Smooth muscle cell (in vitro differentiated cells): ENCODE results near the gene XRCC5. TPM values are rescaled to one million over a fixed set of nuclear protein-coding genes. Genes with fewer than 3 reads are reported as not detected.
"Not testable (repeated sequence)": the region's sequence is repeated elsewhere in the genome, so short reads cannot be mapped to it uniquely, and the experiment has no call there.

Experiments
- DNase-seq: peaks from one replicate; lab custom pipeline; 2025; ENCODE audit not compliant: unreplicated experiment; lab: John Stamatoyannopoulos, UW
- H2AFZ ChIP-seq: fragments of 200-600 bp; sonication (generic); 2 replicates; pipeline ENCODE4 v1.6.0; 2016; ENCODE audit warnings: antibody characterized with exemption, low read depth, mild to moderate bottlenecking
- H3F3A ChIP-seq: fragments of 200-600 bp; sonication (generic); 2 replicates; pipeline ENCODE4 v1.6.0; 2017; ENCODE audit warnings: antibody characterized with exemption, low read depth
- H3K27ac ChIP-seq: fragments of 200-600 bp; sonication (generic); 2 replicates; pipeline ENCODE4 v1.5.1; 2016; ENCODE audit warnings: low read depth, mild to moderate bottlenecking
- H3K27me3 ChIP-seq: fragments of 200-600 bp; sonication (generic); 2 replicates; pipeline ENCODE4 v1.6.1; 2016; ENCODE audit warnings: low read depth, mild to moderate bottlenecking
- H3K36me3 ChIP-seq: fragments of 200-600 bp; sonication (generic); 2 replicates; pipeline ENCODE4 v1.5.1; 2016; ENCODE audit warnings: low read depth
- H3K4me1 ChIP-seq: fragments of 200-600 bp; sonication (generic); 2 replicates; pipeline ENCODE4 v1.5.1; 2016; ENCODE audit warnings: low read depth
- H3K4me2 ChIP-seq: fragments of 200-600 bp; sonication (generic); 2 replicates; pipeline ENCODE4 v1.6.0; 2016; ENCODE audit warnings: mild to moderate bottlenecking
- H3K4me3 ChIP-seq: fragments of 200-600 bp; sonication (generic); 2 replicates; pipeline ENCODE4 v1.5.1; 2016; ENCODE audit warnings: mild to moderate bottlenecking
- H3K79me2 ChIP-seq: fragments of 200-600 bp; sonication (generic); 2 replicates; pipeline ENCODE4 v1.6.0; 2016; ENCODE audit warnings: low read depth, mild to moderate bottlenecking
- H3K9ac ChIP-seq: fragments of 200-600 bp; sonication (generic); 2 replicates; pipeline ENCODE4 v1.6.0; 2016; ENCODE audit warnings: low read depth
- H3K9me3 ChIP-seq: fragments of 200-600 bp; sonication (generic); replicated peaks from 2 replicates; pipeline ENCODE4 v1.5.1; 2016; ENCODE audit warnings: low read depth
- H4K20me1 ChIP-seq: fragments of 200-600 bp; sonication (generic); 2 replicates; pipeline ENCODE4 v1.6.0; 2016; ENCODE audit warnings: low read depth
- CTCF ChIP-seq: fragments of 200-600 bp; sonication (generic); IDR thresholded peaks from 2 replicates; pipeline ENCODE4 v1.5.1; 2017; ENCODE audit warnings: borderline replicate concordance, mild to moderate bottlenecking, antibody characterized with exemption; ENCODE audit not compliant: insufficient read depth, poor library complexity, severe bottlenecking
- WGBS: methylation state at CpG from one replicate; pipeline ENCODE4 v1.1.7; 2016; ENCODE audit warnings: low lambda C conversion rate; 5-methylcytosine and 5-hydroxymethylcytosine counted together
- polyA plus RNA-seq: library from polyadenylated mRNA; unstranded; fragments of >200 nt; fragmentation: Nextera tagmentation; extraction: Ambion mirVana; gene quantifications from 2 replicates; pipeline ENCODE4 v1.2.1, GENCODE V29; 2016
- total RNA-seq: library from RNA; depleted of rRNA; stranded (reverse); fragments of >200 nt; gene quantifications from 2 replicates; pipeline ENCODE4 v1.2.3, GENCODE V29; 2014

Gene XRCC5
- total and polyA plus RNA-seq, 2 experiments from 2014 or later: 197 to 266 TPM

- no peaks in the 10 kb centered on the region for H3K27me3 ChIP-seq
- H3F3A ChIP-seq: no peaks in the 10 kb centered on the region
- no peak for DNase-seq
- no peak overlapping the region for H3K4me3 ChIP-seq
- H2AFZ ChIP-seq: no peak overlapping the region
- no peak overlapping the region for H3K4me2 ChIP-seq
- H3K79me2 ChIP-seq: no peaks in the 10 kb centered on the region
- TF ChIP-seq CTCF: no peak
- H3K36me3 ChIP-seq: no peaks in the 10 kb centered on the region
- no peak overlapping the region for H3K27ac ChIP-seq
- H3K9me3 ChIP-seq: no peaks in the 10 kb centered on the region
- H4K20me1 ChIP-seq: no peaks in the 10 kb centered on the region
- WGBS: 93% methylated on average over 6 of the region's 6 CpGs
- no peak overlapping the region for H3K9ac ChIP-seq
- no peaks in the 10 kb centered on the region for H3K4me1 ChIP-seq
Observed at GRCh38 chr2:216075510-216076485, 33.4 kb upstream of the XRCC5 start.

- Histone ChIP-seq H4K20me1 (no peaks in the 10 kb centered on the region), H3K4me3 (no peak overlapping the region), H3K36me3 (no peaks in the 10 kb centered on the region), H3K9me3 (no peaks in the 10 kb centered on the region), H3K9ac (no peak overlapping the region), H3K27me3 (no peaks in the 10 kb centered on the region), H3K27ac (no peak overlapping the region), H3K79me2 (no peaks in the 10 kb centered on the region), H3K4me1 (peaks cover 19% of the 10 kb centered on the region), H3K4me2 (no peak overlapping the region), H2AFZ (no peak overlapping the region), H3F3A (peaks cover 3% of the 10 kb centered on the region)
- TF ChIP-seq CTCF: no peak
- DNase-seq: no peak
- 91% methylated on average over 1 of the region's 1 CpG for WGBS
Observed at GRCh38 chr2:216078776-216079175, 30.4 kb upstream of the XRCC5 start.

DNA sequence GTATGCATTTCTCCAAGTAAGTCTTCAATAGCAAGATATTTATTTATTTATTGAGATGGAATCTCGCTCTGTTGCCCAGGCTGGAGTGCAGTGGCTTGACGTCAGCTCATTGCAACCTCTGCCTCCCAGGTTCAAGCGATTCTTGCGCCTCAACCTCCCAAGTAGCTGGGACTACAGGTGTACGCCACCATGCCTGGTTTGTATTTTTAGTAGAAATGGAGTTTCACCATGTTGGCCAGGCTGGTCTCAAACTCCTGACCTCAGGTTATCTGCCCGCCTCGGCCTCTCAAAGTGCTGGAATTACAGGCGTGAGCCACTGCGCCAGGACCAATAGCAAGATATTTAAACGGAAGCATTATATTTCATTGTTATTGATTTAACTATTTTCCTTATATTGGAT lies 29.1 kb upstream of the XRCC5 start:
- WGBS: 98% methylated on average over 10 of the region's 10 CpGs
- not testable (repeated sequence) for H3K9ac ChIP-seq

DNA sequence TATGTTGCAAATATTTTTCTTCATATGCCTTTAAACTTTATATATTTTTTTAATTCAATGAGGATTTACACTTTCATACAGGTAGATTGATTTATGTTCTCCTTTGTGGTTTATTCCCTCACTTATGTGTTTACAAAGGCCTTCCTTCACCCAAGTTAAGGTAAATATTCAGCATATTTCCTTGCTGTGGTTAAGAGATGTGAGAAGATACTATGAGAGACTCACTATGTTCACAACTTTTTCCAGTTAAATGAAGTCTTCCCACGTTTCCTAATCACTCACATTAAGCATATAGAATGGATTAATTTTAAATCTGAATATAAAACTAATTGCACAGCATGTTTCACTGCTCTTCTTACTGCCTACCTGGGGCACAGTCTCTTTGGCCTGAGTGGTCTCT lies 28.1 kb upstream of the XRCC5 start:
- Histone ChIP-seq H3K4me1 (peaks cover 28% of the 10 kb centered on the region), H3K9me3 (no peaks in the 10 kb centered on the region), H3K4me3 (peak overlapping the region; percentile 75), H3K27ac (no peak overlapping the region), H3K4me2 (peak overlapping the region; percentile 96), H3K9ac (peak overlapping the region; percentile 47), H3K27me3 (no peaks in the 10 kb centered on the region), H3K79me2 (no peaks in the 10 kb centered on the region), H2AFZ (peak overlapping the region; percentile 99), H3F3A (peaks cover 9% of the 10 kb centered on the region), H4K20me1 (no peaks in the 10 kb centered on the region), H3K36me3 (no peaks in the 10 kb centered on the region)
- no peak for TF ChIP-seq CTCF
- WGBS: 13% methylated on average over 1 of the region's 1 CpG
- DNase-seq: no peak

More for the DNA sequence above, 29.1 kb upstream of the XRCC5 start:
- H3K79me2 ChIP-seq, DNase-seq, H3K36me3 ChIP-seq, H4K20me1 ChIP-seq, H3K9me3 ChIP-seq, H3K4me3 ChIP-seq, H3K4me2 ChIP-seq, H2AFZ ChIP-seq, H3F3A ChIP-seq, H3K27me3 ChIP-seq, H3K27ac ChIP-seq: not testable (repeated sequence)
- H3K4me1 ChIP-seq: peaks cover 28% of the 10 kb centered on the region
